HG02852 (cell line): ENCODE data around the gene TEX22.

Experiments
- ATAC-seq: cut with Tn5 transposase; IDR thresholded peaks from one replicate; pipeline ENCODE4 v1.9.1; 2021; ENCODE audit warnings: mild to moderate bottlenecking, moderate library complexity; ENCODE audit not compliant: unreplicated experiment

Gene TEX22

DNA sequence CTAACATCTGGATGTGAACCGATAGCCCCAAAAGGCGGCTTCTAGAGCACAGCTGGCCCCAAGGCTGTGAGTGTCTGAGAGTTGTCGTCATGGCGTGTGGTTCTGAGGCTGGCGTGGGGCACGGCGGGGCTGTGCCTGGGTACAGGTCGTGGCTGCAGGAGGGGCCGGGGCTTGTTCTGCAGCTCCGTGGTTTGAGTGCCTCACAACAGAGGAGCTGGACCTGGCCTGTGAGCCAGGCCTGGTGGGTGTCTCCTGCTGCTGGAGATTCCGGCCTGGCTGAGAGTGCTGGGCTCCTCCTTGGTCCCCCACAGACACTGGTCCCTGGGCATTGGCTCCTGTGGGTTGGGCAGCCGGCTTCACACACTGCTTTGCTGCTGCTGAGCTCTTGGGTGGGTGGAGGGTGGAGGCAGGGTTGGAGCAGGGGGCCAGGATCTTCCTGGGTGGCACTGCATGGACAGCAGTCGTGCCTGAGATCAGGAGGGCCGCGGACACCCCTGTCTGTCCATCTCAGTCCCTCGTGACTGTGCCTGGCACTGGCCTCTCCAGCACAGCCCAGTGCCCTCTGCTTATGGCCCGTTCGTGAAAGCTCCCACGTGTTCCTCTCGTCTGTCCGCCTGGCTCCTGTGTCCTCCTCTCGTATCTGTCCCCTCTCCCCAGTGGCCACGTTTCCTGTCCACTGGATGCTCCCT is 31.8 kb upstream of the TEX22 start:
- no peak for ATAC-seq

DNA sequence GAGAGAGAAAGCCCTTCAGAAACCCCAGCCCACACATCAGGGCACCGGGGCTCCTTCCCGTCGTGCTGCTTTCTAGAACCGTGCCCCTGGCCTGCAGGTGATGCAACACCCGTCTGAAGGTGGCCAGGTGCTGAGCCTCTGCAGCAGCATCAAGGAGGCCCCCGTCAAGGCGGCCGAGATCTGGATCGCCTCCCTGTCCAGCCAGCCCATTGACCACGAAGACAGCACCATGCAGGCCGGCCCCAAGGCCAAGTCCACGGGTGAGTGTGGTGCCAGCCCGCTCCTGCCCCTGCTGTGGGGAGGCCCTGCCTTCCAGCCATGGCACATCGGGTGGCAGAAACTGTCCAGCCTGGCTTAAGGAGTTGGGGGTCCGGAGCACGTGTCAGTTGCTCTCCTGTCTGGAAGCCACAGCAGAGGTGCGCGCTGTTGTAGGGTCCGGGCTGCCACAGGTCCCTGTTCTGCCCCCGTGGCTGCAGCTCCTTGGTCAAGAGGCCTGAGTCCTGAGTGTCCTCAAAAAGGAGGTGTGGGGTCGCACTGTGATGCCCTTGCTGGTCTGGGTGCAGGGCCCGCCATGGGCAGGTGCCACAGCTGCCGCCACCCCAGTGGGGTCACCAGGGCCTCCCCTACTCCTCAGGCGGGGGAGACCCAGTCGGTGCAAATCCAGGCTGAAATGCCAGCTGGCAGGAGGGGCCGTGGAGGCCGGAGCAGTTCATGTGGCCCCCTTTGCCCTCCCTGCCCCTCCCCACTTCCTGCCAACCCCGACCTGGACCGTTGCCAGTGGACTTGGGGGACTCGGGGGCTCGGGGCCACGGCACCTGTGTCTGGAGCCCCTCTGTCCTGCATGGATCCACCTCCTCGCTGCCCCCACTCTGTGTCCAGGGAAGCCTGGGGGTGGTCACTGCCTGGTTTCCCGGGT is 31.0 kb upstream of the TEX22 start:
- no peak for ATAC-seq

- no peak for ATAC-seq
These were observed 30.3 kb upstream of the TEX22 start for GRCh38 chr14:105368032-105368417.

DNA sequence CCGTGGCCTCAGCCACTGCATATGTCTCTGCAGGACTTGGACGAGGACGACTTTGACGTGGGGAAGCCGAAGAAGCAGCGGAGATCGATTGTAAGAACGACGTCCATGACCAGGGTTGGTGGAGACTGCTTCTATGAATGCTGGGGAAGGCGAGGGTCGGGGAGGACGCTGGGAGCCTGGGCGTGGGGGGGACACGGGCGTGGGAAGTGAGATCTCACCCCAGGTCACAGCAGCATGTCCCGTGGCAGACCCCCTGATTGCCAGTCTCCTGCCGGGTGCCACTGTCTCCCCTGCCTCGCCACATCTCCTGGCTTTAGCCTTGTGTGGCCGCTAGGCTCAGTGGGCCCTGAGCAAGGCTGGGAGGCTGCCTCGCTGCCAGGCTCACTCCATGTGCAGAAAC is 29.9 kb upstream of the TEX22 start:
- no peak for ATAC-seq

GRCh38 chr14:105368910-105369652 is 29.3 kb upstream of the TEX22 start:
- no peak for ATAC-seq

- no peak for ATAC-seq
These were observed 28.7 kb upstream of the TEX22 start for GRCh38 chr14:105369653-105370040.

DNA sequence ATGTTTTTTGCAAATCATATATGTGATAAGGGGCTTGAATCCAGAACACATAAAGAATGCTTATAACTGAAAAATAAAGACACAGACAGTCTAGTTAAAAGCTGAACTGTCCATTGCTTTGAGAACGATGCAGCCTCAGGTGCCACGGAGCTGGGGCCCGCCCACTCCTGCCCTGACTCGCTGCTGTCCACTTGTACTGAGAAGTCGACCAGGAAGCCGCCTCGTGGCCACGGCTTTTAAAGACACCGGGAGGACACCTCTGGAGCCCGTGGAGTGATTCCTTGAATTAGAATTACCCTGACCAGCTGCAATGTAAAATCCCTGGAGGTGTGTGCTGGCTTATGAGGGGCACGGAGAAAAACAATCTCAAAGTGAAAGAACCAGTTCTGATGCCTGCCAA is 23.9 kb upstream of the TEX22 start:
- ATAC-seq: no peak

GRCh38 chr14:105375635-105376057 is 22.7 kb upstream of the TEX22 start:
- ATAC-seq: no peak

- ATAC-seq: no peak
These were observed 21.6 kb upstream of the TEX22 start for GRCh38 chr14:105376521-105377440.

DNA sequence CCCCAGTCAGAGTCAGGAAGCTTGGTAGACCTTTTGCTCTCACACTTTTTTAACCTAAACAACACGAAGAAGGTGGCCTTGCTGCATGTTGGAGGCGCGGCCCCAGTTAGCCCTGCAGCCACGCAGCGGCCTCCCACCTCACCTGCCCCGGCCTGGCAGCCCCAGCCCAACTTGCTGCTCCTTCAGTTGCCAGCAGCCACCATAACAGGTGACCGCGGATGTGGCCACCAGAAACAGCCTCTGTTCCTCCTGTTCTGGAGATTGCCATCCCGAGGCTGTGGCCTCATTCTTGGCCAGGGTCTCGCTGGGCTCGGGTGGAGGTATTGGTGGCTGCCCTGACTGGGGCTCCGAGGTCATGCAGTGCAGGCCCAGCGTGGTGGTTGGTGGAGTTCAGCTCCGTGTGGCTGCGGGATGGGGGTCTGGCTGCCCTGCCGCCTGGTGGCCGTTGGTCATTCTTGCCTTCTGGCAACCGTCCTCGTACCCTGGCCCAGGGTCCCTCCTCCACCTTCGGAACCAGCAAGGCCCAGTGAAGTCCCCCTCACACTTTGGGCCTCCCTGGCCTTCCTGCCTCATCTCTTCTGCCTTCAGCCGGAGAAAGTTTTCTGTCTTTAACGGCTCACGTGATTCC is 20.7 kb upstream of the TEX22 start:
- ATAC-seq: no peak

GRCh38 chr14:105378199-105378598 is 20.1 kb upstream of the TEX22 start:
- no peak for ATAC-seq

- no peak for ATAC-seq
These were observed 19.3 kb upstream of the TEX22 start for GRCh38 chr14:105378873-105379685.

DNA sequence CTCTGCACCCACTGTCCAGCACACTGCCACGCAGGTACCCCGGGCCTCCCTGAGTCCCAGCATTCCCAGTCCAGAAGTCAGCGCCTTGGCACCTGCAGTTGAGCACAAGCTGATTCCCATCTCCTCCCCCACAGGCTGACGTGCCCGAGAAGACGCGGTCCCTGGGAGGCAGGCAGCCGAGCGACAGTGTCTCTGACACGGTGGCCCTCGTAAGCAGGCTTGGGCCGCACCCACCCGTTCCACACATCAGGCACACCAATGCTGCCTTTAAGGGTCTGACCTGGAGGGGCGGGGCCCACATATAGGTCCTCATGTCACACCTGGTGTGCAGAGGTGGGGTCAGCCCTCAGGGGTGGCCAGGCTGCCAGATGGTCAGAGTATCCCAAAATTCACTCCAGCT is 18.4 kb upstream of the TEX22 start:
- no peak for ATAC-seq

DNA sequence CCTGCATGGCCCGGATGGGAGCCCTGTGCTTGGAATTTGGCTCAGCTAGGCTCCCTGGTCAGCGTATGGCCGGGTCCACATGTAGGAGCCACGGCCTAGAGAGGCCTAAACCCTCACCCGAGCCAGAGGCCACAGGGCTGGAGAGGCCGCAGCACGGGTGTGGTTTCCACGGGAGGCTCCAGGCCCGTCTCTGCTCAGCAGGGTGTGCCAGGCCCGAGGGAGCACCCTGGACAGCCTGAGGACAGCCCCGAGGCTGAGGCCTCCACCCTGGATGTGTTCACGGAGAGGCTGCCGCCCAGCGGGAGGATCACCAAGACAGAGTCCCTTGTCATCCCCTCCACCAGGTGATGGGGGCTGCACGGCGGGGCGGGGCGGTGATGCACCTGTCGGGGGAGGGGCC is 17.6 kb upstream of the TEX22 start:
- no peak for ATAC-seq

DNA sequence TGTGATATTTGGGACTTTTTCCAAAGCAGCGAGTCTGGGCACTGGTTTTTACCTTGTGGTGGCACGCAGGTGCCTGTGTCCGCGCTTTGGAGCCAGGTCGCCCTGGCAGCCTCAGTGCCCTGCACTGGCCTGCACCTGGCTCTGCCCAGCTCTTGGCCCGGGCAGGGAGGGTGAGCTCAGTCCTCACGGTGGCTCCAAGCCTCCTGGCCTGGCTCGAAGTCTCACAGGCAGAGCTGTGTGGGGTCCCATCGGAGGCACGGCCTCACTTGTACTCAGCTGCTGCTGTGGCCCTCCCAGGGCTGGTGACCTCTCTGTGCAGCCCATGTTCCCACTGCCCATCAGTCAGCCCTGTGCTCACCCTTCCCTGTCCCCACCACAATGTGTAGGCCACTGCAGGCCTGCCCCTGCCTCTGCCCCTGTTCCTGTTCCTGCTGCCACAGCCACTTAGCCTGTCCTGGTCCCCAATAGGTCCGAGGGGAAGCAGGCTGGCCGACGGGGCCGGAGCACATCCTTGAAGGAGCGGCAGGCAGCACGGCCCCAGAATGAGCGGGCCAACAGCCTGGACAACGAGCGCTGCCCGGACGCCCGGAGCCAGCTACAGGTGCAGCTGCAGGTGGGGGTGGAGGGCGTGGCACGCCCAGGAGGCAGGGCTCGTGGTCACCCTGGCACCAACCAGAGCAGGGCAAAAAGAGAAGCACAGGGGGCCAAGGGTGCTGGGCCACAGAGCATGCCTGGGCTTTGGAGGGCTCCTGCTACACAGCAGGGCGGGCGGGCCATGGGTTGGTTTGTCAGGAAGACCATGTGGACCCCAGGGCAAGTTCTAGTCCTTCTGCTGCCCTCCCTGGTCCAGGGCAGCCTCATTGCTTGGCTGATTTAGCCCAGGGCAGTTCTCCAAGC is 16.6 kb upstream of the TEX22 start:
- no peak for ATAC-seq

- ATAC-seq: no peak
These were observed 15.8 kb upstream of the TEX22 start for GRCh38 chr14:105382343-105383082.

DNA sequence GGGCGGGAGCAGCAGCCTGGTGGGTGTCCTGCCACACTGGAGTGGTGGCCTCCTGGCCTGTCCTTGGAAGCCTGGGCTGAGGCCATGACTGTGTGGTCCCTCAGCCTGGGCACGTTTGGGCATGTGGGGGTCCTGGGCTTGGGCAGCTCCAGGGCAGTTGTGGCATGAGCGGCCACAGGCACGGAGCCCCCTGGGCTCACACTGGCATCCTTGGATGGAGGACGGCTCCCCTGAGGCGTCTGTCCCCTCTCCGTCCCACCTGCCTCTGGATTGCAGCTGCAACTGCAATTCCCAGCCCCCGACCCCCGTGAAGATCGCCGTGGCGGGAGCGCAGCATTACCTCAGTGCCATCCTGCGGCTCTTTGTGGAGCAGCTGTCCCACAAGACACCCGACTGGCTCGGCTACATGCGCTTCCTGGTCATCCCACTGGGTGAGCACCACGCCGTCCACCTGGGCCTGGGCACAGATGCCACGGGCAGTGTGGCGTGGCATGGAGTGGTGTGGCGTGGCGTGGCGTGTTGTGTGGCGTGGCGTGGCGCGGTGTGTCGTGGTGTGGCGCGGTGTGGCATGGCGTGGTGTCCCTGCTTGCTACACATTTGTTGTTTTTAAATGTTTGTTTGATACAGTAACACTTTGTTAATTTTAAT is 15.1 kb upstream of the TEX22 start:
- no peak for ATAC-seq
